GM23338 (cell line): ENCODE measurements around the gene TMEM120B. TPM values are rescaled to one million over a fixed set of nuclear protein-coding genes. Genes with fewer than 3 reads are reported as not detected.
"Not testable (repeated sequence)": the region's sequence is repeated elsewhere in the genome, so short reads cannot be mapped to it uniquely, and the experiment has no call there.

Source experiments
- ATAC-seq: fragments of 200-7000 bp; cut with Tn5 transposase; 3 replicates; pipeline ENCODE4 v1.9.1; 2020
- DNase-seq: peaks from one replicate; pipeline ENCODE4 v3.0.0-alpha.2; 2015; ENCODE audit warnings: low spot score
- H2AFZ ChIP-seq: fragments of 200-600 bp; sonication (generic); 2 replicates; pipeline ENCODE4 v1.8.0; 2016; ENCODE audit warnings: antibody characterized with exemption, mild to moderate bottlenecking, moderate library complexity
- H3F3A ChIP-seq: fragments of 200-600 bp; sonication (generic); replicated peaks from 2 replicates; pipeline ENCODE4 v1.8.0; 2017; ENCODE audit warnings: antibody characterized with exemption, mixed run types, low read depth
- H3K27ac ChIP-seq: fragments of 200-600 bp; sonication (generic); 2 replicates; pipeline ENCODE4 v1.6.1; 2016; ENCODE audit warnings: low read depth
- H3K27me3 ChIP-seq: fragments of 200-600 bp; sonication (generic); 2 replicates; pipeline ENCODE4 v1.8.0; 2016; ENCODE audit warnings: mild to moderate bottlenecking, mixed run types, moderate library complexity; ENCODE audit not compliant: insufficient read depth
- H3K36me3 ChIP-seq: fragments of 200-600 bp; sonication (generic); 2 replicates; pipeline ENCODE4 v1.8.0; 2016; ENCODE audit warnings: mild to moderate bottlenecking; ENCODE audit not compliant: insufficient read depth
- H3K4me1 ChIP-seq: fragments of 200-600 bp; sonication (generic); 2 replicates; pipeline ENCODE4 v1.8.0; 2016; ENCODE audit warnings: mild to moderate bottlenecking, moderate library complexity; ENCODE audit not compliant: insufficient read depth
- H3K4me2 ChIP-seq: fragments of 200-600 bp; sonication (generic); 2 replicates; pipeline ENCODE4 v1.7.1; 2017; ENCODE audit warnings: mixed run types
- H3K4me3 ChIP-seq: fragments of 200-600 bp; sonication (generic); 2 replicates; pipeline ENCODE4 v1.6.1; 2016; ENCODE audit warnings: mixed run types
- H3K79me2 ChIP-seq: fragments of 200-600 bp; sonication (generic); replicated peaks from 2 replicates; pipeline ENCODE4 v1.8.0; 2017; ENCODE audit warnings: mild to moderate bottlenecking; ENCODE audit not compliant: insufficient read depth
- H3K9me2 ChIP-seq: fragments of 200-600 bp; sonication (generic); 2 replicates; pipeline ENCODE4 v1.8.0; 2017; ENCODE audit not compliant: insufficient read depth
- H4K20me1 ChIP-seq: fragments of 200-600 bp; sonication (generic); replicated peaks from 2 replicates; pipeline ENCODE4 v1.8.0; 2017; ENCODE audit warnings: mild to moderate bottlenecking; ENCODE audit not compliant: insufficient read depth
- H3K27ac Mint-ChIP-seq: 2 replicates; pipeline ENCODE4 v1.8.0; 2020; ENCODE audit warnings: inconsistent platforms, mild to moderate bottlenecking, moderate library complexity, mixed read lengths
- H3K27me3 Mint-ChIP-seq: 3 replicates; pipeline ENCODE4 v1.8.0; 2022; ENCODE audit warnings: low read depth, mild to moderate bottlenecking, moderate library complexity, mixed read lengths, inconsistent platforms; ENCODE audit not compliant: insufficient read depth, poor library complexity
- H3K36me3 Mint-ChIP-seq: 3 replicates; pipeline ENCODE4 v1.8.0; 2021; ENCODE audit warnings: low read depth, mild to moderate bottlenecking, inconsistent platforms, moderate library complexity, mixed read lengths
- H3K4me1 Mint-ChIP-seq: 3 replicates; pipeline ENCODE4 v1.8.0; 2020; ENCODE audit warnings: mild to moderate bottlenecking, inconsistent platforms, mixed read lengths
- H3K4me3 Mint-ChIP-seq: 3 replicates; pipeline ENCODE4 v1.8.0; 2021; ENCODE audit warnings: moderate library complexity, mild to moderate bottlenecking, inconsistent platforms, mixed read lengths
- H3K9me3 Mint-ChIP-seq: 3 replicates; pipeline ENCODE4 v1.8.0; 2020; ENCODE audit warnings: moderate library complexity, mild to moderate bottlenecking, inconsistent platforms, mixed read lengths
- CTCF ChIP-seq, 2 experiments: fragments of 200-600 bp in 1 of 2; sonication (generic) in 1 of 2; conservative IDR thresholded peaks; 2 replicates each; pipeline versions ENCODE4 v1.5.1 to v1.6.1; 2016 to 2017; ENCODE audit warnings: antibody characterized with exemption in 2 of 2, low read depth in 2 of 2, mild to moderate bottlenecking in 2 of 2, moderate library complexity in 1 of 2
- POLR2AphosphoS5 ChIP-seq: IDR thresholded peaks from 2 replicates; pipeline ENCODE4 v1.6.1; 2016; ENCODE audit warnings: antibody characterized with exemption, low read depth
- ZNF114 ChIP-seq: fragments of 250-450 bp; sonication (Bioruptor Pico); IDR thresholded peaks from 2 replicates; pipeline ENCODE4 v1.5.0; 2020; ENCODE audit warnings: mild to moderate bottlenecking, moderate library complexity
- ZNF462 ChIP-seq: fragments of 250-450 bp; sonication (Bioruptor Pico); IDR thresholded peaks from 2 replicates; pipeline ENCODE4 v1.5.0; 2020; ENCODE audit warnings: mild to moderate bottlenecking, moderate library complexity
- polyA plus RNA-seq: library from polyadenylated mRNA; unstranded; fragments of >200 nt; fragmentation: Nextera tagmentation; extraction: Ambion mirVana; gene quantifications from 2 replicates; pipeline ENCODE4 v1.2.1, GENCODE V29; 2016
- total RNA-seq: library from RNA; depleted of rRNA; stranded (reverse); fragments of >200 nt; shearing (Covaris generic); gene quantifications from 2 replicates; pipeline ENCODE4 v1.2.3, GENCODE V29; 2014

The TMEM120B gene
- total and polyA plus RNA-seq, 2 experiments from 2014 or later = 15.0 to 36.0 TPM

DNA sequence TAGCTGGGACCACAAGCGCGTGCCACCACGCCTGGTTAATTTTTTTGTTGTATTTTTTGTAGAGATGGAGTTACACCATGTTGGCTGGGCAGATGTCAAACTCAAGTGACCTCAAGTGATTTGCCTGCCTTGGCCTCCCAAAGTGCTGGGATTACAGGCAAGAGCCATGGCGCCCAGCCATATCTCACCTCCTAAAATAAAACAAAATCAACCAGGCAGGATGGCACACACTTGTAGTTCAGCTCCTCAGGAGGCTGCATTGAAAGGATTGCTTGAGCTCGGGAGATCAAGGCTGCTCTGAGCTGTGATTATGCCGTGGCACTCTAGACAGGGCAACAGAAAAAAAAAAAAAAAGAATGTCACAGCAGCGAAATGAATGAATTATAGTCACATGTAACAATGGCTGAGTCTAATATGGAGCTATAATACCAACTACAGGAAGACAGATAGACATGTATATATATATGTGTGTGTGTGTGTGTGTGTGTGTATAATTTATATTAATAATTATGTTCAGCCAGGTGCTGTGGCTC lies 19.3 kb upstream of the TMEM120B start (continued):
- TF ChIP-seq ZNF114 (CRISPR knock-in tag) = no peak

DNA sequence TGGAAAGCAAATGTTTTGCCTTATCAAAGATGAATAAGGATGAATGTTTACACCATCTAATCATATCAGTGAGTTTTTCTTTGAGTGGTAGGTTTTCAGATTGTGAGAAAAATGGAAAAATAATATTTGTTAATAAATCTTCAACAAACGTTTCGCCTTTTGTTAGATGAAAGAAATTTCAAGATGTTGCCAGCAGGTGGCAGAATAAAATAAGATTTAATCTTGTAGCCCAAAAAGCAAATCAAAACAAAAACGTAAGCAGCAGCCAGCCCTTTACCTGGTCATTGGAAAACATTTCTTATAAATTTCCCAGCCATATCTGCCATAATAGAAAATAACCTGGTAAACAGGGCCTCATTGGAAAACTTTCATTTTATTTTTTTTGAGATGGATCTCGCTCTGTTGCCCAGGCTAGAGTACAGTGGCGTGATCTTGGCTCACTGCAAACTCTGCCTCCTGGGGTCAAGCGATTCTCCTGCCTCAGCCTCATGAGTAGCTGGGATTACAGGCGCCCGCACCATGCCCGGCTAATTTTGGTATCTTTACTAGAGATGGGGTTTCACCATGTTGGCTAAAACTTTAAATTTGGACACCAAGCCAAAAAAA lies 15.4 kb upstream of the TMEM120B start:
- Histone ChIP-seq H4K20me1 (no peaks in the 10 kb centered on the region), H3K27me3 (no peaks in the 10 kb centered on the region), H3K4me2 (no peak overlapping the region), H3F3A (peaks cover 2% of the 10 kb centered on the region; the same call in 1 of the 2 replicates), H3K36me3 (no peaks in the 10 kb centered on the region), H3K79me2 (no peaks in the 10 kb centered on the region), H2AFZ (no peak overlapping the region), H3K9me2 (no peaks in the 10 kb centered on the region), H3K4me1 (no peaks in the 10 kb centered on the region), H3K4me3 (no peak overlapping the region), H3K27ac (no peak overlapping the region)
- Mint-ChIP-seq H3K4me3 (no peak overlapping the region), H3K27me3 (peaks cover 5% of the 10 kb centered on the region), H3K36me3 (no peaks in the 10 kb centered on the region), H3K4me1 (no peaks in the 10 kb centered on the region), H3K9me3 (no peaks in the 10 kb centered on the region), H3K27ac (no peak overlapping the region)
- peak; percentile 78 for DNase-seq
- TF ChIP-seq CTCF (conservative IDR thresholded peaks at IDR 0.05; ENCODE audit: low read depth in 2 of 2) (peak; percentile 55 to 88), POLR2AphosphoS5 (no peak)
- no peak; the same call in 2 of the 3 replicates for ATAC-seq

DNA sequence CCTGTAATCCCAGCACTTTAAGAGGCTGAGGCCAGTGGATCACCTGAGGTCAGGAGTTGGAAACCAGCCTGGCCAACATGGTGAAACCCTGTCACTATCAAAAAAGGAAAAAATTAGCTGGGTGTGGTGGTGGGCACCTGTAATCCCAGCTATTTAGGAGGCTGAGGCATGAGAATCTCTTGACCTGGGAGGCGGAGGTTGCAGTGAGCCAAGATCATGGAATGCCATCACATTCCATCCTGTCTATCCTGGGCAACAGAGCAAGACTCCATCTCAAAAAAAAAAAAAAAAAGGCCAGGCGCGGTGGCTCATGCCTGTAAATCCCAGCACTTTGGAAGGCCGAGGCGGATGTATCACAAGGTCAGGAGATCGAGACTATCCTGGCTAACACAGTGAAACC lies 14.7 kb upstream of the TMEM120B start:
- not testable (repeated sequence) for H3K27ac Mint-ChIP-seq, H3K36me3 ChIP-seq, H3K4me1 Mint-ChIP-seq, DNase-seq, H3K4me3 ChIP-seq, H3K9me2 ChIP-seq, H3K79me2 ChIP-seq, H3K36me3 Mint-ChIP-seq, H4K20me1 ChIP-seq, H3K27me3 ChIP-seq, ATAC-seq, H2AFZ ChIP-seq, H3K4me1 ChIP-seq, H3F3A ChIP-seq, H3K4me3 Mint-ChIP-seq, H3K27ac ChIP-seq, H3K27me3 Mint-ChIP-seq, H3K4me2 ChIP-seq, H3K9me3 Mint-ChIP-seq

DNA sequence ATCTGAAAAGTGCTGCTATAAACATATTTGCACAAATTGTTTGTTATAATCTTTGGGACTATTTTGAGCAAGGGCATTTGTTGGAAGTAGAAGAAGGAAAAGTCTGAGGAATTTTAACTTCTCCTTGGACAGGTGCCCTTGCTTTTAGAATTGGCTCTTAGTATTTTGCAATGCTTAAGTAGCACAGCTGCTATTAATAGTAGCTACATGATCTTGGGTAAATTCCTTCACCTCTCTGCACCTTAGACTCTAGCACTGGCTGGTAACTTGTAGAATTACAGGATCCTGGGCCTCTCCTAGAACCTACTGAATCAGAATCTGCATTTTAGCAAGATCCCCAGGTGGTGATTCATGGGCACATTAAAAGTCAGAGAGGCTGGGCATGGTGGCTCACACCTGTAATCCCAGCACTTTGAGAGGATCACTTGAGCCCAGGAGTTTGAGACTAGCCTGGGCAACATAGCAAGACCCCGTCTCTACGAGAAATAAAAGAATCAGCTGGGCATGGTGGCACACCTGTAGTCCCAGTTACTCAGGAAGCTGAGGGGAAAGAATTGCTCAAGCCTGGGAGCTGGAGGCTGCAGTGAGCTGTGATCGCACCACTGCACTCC lies 10.8 kb upstream of the TMEM120B start:
- Histone ChIP-seq H3K27me3 (no peaks in the 10 kb centered on the region), H3K4me1 (no peaks in the 10 kb centered on the region), H3K36me3 (no peaks in the 10 kb centered on the region), H3K27ac (no peak overlapping the region), H3K4me2 (no peak overlapping the region), H4K20me1 (no peaks in the 10 kb centered on the region), H3F3A (no peaks in the 10 kb centered on the region; the same call in 1 of the 2 replicates), H3K9me2 (no peaks in the 10 kb centered on the region), H3K4me3 (no peak overlapping the region), H2AFZ (no peak overlapping the region), H3K79me2 (no peaks in the 10 kb centered on the region)
- no peaks in the 10 kb centered on the region for H3K9me3 Mint-ChIP-seq
- no peak for ATAC-seq
- H3K4me3 Mint-ChIP-seq = no peak overlapping the region
- H3K36me3 Mint-ChIP-seq = no peaks in the 10 kb centered on the region
- no peaks in the 10 kb centered on the region for H3K4me1 Mint-ChIP-seq
- DNase-seq = no peak
- H3K27me3 Mint-ChIP-seq = peaks cover 4% of the 10 kb centered on the region
- H3K27ac Mint-ChIP-seq = no peak overlapping the region
- TF ChIP-seq ZNF462 (CRISPR knock-in tag) = no peak
